Measurements from ENCODE around the gene PNPO.

DNA sequence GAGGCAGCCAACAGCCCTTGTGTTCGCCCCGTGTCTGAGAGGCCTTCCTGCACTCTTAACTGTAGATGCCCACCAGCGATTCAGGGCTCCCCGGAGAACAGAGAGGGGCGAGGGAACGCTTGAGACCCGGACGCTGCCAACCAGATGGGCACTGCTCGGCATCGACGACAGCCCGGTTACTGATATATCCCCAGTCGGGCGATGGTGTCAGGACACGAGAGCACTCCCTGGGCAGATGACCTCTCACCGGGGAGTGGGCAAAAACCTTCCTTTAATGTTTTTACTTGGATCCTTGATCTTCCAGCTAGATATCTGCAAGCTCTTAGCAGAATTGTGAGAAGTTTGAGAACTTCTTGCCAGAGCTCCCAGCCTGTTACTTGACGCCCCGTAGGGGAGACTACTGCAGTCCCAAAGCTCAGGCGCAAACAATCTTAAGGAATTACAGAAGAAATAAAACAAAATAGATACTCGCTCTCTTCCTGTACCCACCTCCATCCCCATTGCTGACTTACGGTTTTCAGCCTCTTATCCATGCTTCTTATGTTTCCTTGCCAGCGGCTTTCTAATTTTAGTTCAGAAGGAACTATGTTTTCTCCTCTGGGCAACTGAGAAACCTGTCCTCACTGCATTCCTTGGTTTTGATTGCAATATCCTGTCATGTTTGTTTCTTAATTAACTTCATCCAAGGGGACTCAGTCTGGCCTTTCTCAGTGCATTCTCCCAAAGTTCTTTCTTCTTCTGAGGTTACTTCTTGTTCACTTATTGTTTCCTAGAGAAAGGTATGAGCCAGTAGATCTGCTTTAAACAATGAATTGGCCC is 44.5 kb upstream of the PNPO start:
- no peak for TF ChIP-seq CTCF (IDR thresholded peaks at IDR 0.05)
- no peak for TF ChIP-seq POLR2A (IDR thresholded peaks at IDR 0.05)

All from body of pancreas (tissue), 4 donors.